OCI-LY3 (cell line): ENCODE results near the gene LCOR.

Source experiments
- EZH2phosphoT487 ChIP-seq: fragments of 200-600 bp; shearing (Covaris generic); IDR thresholded peaks from 2 replicates; pipeline ENCODE4 v1.6.1; 2018; ENCODE audit warnings: antibody characterized with exemption, mixed run types, low read depth
- TF ChIP-seq, protein P1 (sequence below): fragments of 200-600, 300-600 bp; sonication (generic); IDR thresholded peaks from 2 replicates; pipeline ENCODE4 v1.5.1; 2014; ENCODE audit warnings: antibody characterized with exemption, low read length, low read depth

DNA sequence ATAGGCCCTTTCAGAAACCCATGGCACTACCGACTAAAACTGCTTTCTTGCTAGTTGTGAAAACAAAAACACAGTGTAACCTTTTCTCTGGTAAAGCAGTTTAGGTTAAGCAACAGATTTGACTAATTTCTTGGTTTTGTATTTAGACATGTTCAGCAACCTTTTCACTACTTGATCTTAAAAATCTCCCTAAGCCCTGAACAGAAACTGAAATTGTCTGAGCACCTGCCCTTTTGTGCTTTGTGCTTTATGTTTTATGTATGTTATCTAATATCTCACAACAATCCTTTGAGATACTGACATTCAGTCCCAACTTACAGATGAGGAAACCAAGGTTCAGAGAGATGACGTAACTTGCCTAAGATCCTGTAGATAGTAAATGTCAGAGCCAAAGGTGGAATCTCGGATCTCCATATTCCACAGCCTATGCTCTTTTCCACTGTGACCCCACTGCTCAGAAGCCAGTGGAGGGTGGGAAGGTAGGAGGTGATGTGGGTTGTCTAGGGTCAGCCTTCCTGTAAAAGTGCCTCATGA is 146.6 kb downstream of the LCOR start:
- TF ChIP-seq, protein P1, sequence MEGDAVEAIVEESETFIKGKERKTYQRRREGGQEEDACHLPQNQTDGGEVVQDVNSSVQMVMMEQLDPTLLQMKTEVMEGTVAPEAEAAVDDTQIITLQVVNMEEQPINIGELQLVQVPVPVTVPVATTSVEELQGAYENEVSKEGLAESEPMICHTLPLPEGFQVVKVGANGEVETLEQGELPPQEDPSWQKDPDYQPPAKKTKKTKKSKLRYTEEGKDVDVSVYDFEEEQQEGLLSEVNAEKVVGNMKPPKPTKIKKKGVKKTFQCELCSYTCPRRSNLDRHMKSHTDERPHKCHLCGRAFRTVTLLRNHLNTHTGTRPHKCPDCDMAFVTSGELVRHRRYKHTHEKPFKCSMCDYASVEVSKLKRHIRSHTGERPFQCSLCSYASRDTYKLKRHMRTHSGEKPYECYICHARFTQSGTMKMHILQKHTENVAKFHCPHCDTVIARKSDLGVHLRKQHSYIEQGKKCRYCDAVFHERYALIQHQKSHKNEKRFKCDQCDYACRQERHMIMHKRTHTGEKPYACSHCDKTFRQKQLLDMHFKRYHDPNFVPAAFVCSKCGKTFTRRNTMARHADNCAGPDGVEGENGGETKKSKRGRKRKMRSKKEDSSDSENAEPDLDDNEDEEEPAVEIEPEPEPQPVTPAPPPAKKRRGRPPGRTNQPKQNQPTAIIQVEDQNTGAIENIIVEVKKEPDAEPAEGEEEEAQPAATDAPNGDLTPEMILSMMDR = no peak
- no peak for TF ChIP-seq EZH2phosphoT487
